Chondrocyte (in vitro differentiated cells): ENCODE results near the gene DOK5. TPM values are rescaled to one million over a fixed set of nuclear protein-coding genes. Genes with fewer than 3 reads are reported as not detected.
A peak's percentile ranks its signal among the peaks of the same experiment; 100 is the strongest.

Source experiments
- DNase-seq: peaks from one replicate; pipeline ENCODE4 v3.0.0; 2021; ENCODE audit warnings: mixed read lengths, low spot score
- H3K27ac Mint-ChIP-seq: one replicate; pipeline ENCODE4 v1.8.0; 2021; ENCODE audit warnings: mild to moderate bottlenecking, moderate library complexity, mixed read lengths; ENCODE audit not compliant: unreplicated experiment
- H3K27me3 Mint-ChIP-seq: 2 replicates; pipeline ENCODE4 v1.8.0; 2021; ENCODE audit warnings: low read depth, mixed read lengths
- H3K36me3 Mint-ChIP-seq: 2 replicates; pipeline ENCODE4 v1.8.0; 2021; ENCODE audit warnings: low read depth, mixed read lengths
- H3K4me1 Mint-ChIP-seq: 2 replicates; pipeline ENCODE4 v1.8.0; 2021; ENCODE audit warnings: low read depth, mild to moderate bottlenecking, mixed read lengths
- H3K4me3 Mint-ChIP-seq: one replicate; pipeline ENCODE4 v1.8.0; 2021; ENCODE audit warnings: mild to moderate bottlenecking, moderate library complexity, mixed read lengths; ENCODE audit not compliant: unreplicated experiment
- H3K9me3 Mint-ChIP-seq: 2 replicates; pipeline ENCODE4 v1.8.0; 2021; ENCODE audit warnings: low read depth, mixed read lengths
- CTCF ChIP-seq: fragments of 200-600 bp; sonication (generic); IDR thresholded peaks from 2 replicates; pipeline ENCODE4 v1.5.0; 2021; ENCODE audit warnings: antibody characterized with exemption, mild to moderate bottlenecking, moderate library complexity
- total RNA-seq: library from RNA; stranded (reverse); gene quantifications from 3 replicates; pipeline ENCODE4 v1.2.1, GENCODE V29; 2021

Gene DOK5
- total RNA-seq, 1 donor from 2014 or later, result 8.7 TPM

- DNase-seq, result no peak
- H3K27ac Mint-ChIP-seq, result peak overlapping the region; percentile 61
- TF ChIP-seq CTCF, result no peak
- peaks cover 33% of the 10 kb centered on the region for H3K4me1 Mint-ChIP-seq
- no peaks in the 10 kb centered on the region for H3K27me3 Mint-ChIP-seq
- no peaks in the 10 kb centered on the region for H3K36me3 Mint-ChIP-seq
- no peak overlapping the region for H3K4me3 Mint-ChIP-seq
- H3K9me3 Mint-ChIP-seq, result peaks cover 3% of the 10 kb centered on the region
These were observed 35.2 kb downstream of the DOK5 start for GRCh38 chr20:54510541-54511129.

DNA sequence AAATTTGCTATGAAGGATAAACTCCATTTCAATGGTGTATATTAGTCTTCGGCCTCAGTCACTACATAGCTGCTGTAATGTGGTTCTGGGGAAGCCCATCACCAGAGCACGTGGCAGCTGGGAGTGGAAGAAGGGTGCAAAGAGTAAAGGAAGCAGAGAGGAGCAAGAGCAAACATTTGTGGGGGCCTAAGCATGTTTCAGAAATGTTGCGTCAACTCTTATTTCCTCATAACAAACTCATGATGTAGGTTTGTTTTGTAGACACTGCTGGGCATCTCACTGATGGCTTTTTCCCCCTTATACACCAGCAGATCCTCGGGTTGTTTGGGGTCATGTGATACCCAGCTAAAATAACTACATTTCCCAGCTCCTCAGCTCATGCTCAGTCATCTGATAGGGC, 37.3 kb downstream of the DOK5 start:
- Mint-ChIP-seq H3K27me3 (no peaks in the 10 kb centered on the region), H3K4me3 (no peak overlapping the region), H3K4me1 (peaks cover 43% of the 10 kb centered on the region), H3K9me3 (peaks cover 3% of the 10 kb centered on the region), H3K27ac (no peak overlapping the region), H3K36me3 (no peaks in the 10 kb centered on the region)
- no peak for TF ChIP-seq CTCF
- no peak for DNase-seq

- no peaks in the 10 kb centered on the region for H3K36me3 Mint-ChIP-seq
- H3K4me3 Mint-ChIP-seq, result no peak overlapping the region
- H3K9me3 Mint-ChIP-seq, result peaks cover 3% of the 10 kb centered on the region
- no peak for TF ChIP-seq CTCF
- H3K27ac Mint-ChIP-seq, result peak overlapping the region; percentile 87
- peaks cover 43% of the 10 kb centered on the region for H3K4me1 Mint-ChIP-seq
- H3K27me3 Mint-ChIP-seq, result no peaks in the 10 kb centered on the region
- no peak for DNase-seq
These were observed 38.7 kb downstream of the DOK5 start for GRCh38 chr20:54514028-54514607.

GRCh38 chr20:54515793-54516628, 40.6 kb downstream of the DOK5 start:
- H3K27ac Mint-ChIP-seq, result peak overlapping the region; percentile 28
- no peak for TF ChIP-seq CTCF

DNA sequence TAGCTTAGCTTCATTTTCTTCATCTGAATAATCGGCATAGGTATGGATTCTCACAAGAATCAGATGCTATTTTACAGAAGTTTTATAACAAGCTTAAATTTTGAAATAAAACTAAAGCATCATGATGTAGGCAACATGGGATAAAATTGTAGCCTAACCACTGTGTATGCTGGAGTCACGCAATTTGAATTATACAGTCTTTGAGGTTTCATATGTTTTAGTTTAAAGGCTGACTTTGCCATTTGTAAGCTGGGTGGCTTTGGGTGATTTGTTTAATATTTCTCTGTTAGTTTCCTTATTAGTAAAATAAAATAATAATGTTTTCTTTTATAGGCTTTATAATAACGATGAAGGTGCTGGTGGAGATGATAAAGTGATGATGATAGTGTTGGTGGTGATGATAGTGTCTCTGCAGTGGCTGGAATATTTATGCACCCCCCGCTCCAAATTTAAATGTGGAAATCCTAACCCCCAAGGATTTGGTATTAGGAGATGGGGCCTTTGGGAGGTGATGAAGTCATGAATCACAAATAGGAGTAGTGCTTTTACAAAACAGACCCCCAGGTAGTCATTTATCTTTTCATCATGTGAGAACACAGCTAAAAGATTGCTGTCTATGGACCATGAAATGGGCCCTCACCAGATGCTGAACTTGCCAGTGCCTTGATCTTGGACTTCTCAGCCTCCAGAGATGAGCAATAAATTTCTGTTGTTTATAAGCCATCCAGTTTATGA, 42.0 kb downstream of the DOK5 start:
- Mint-ChIP-seq H3K4me3 (no peak overlapping the region), H3K36me3 (peaks cover 2% of the 10 kb centered on the region), H3K4me1 (peaks cover 30% of the 10 kb centered on the region), H3K27ac (no peak overlapping the region), H3K9me3 (peaks cover 3% of the 10 kb centered on the region), H3K27me3 (no peaks in the 10 kb centered on the region)
- no peak for DNase-seq
- no peak for TF ChIP-seq CTCF

More at GRCh38 chr20:54515793-54516628, 40.6 kb downstream of the DOK5 start:
- Mint-ChIP-seq H3K9me3 (peaks cover 3% of the 10 kb centered on the region), H3K4me3 (no peak overlapping the region), H3K4me1 (peaks cover 30% of the 10 kb centered on the region), H3K27me3 (no peaks in the 10 kb centered on the region), H3K36me3 (peaks cover 2% of the 10 kb centered on the region)
- no peak for DNase-seq
